ENCODE data around the gene PRPSAP2. TPM values are rescaled to one million over a fixed set of nuclear protein-coding genes. Genes with fewer than 3 reads are reported as not detected.

PRPSAP2 gene
- total RNA-seq, 1 experiment from 2014 or later, result 37.8 TPM

DNA sequence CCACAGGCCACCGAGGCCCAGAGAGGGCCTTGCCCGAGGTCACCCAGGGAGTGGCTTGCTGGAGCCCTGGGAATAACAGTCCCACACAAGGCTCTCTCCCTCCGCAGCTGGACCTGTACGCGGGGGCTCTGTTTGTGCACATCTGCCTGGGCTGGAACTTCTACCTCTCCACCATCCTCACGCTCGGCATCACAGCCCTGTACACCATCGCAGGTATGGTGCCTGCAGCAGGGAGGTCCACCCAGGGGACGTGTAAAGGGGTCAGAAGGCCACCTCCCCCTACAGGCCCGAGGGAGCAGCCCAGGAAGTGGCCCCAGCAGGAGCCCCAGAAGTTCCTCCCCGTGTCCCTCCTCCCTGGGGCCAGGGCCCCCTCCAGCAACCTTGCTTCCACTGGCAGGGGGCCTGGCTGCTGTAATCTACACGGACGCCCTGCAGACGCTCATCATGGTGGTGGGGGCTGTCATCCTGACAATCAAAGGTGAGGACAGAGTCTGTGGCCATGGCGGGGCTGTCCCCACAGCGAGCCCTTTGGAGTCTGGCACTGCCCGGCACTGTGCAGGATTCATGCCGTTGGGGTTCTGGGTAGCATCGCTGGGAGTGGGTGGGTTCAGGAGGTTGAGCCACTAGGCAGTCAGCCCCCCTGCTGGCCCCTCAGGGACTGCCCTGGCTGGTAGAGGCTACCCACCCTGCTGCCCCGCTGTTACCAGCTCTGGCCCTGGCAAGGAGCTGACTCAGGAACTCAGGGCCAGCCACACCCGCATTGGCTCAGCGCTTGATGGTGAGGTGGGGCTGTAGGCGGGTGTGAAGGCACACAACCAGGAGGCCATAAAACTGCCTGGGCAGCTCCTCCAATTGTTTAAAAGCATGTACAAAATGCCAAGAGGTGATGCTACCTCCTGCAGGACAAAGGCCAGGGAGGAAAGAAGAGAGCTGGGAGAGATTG lies 111.3 kb downstream of the PRPSAP2 start:
- no peaks in the 10 kb centered on the region for H3K9me2 ChIP-seq (ENCODE audit: insufficient read depth)
- peak overlapping the region; percentile 35 for H3K27ac ChIP-seq (ENCODE audit: low read depth, low read length)
- H3K9me3 ChIP-seq (ENCODE audit: control insufficient read depth in 1 of 2, insufficient read depth in 1 of 2, low read depth in 1 of 2, low read length in 2 of 2), result no peaks in the 10 kb centered on the region
- no peaks in the 10 kb centered on the region for H4K20me1 ChIP-seq (ENCODE audit: insufficient read depth)
- ChIA-PET CTCF (interaction anchor here (1.5 kb wide), 1 partner anchor 8 kb away, joined by 22 read pairs; no protein-coding TSS in a partner anchor), RAD21 (ENCODE audit: low non-redundant PET in 1 of 2, low total read pairs in 2 of 2, uncharacterized antibody in 2 of 2, unreplicated experiment in 2 of 2) (no interaction called here), POLR2A (no interaction called here)
- TSS peak; percentile 11 for BruUV-seq (replicated peaks)
- intact Hi-C loops (cut with micrococcal nuclease), result no loop called here
- H3K9ac ChIP-seq (ENCODE audit: low read length), result no peak overlapping the region; the same call in 1 of the 2 replicates
- TF ChIP-seq, protein P1, sequence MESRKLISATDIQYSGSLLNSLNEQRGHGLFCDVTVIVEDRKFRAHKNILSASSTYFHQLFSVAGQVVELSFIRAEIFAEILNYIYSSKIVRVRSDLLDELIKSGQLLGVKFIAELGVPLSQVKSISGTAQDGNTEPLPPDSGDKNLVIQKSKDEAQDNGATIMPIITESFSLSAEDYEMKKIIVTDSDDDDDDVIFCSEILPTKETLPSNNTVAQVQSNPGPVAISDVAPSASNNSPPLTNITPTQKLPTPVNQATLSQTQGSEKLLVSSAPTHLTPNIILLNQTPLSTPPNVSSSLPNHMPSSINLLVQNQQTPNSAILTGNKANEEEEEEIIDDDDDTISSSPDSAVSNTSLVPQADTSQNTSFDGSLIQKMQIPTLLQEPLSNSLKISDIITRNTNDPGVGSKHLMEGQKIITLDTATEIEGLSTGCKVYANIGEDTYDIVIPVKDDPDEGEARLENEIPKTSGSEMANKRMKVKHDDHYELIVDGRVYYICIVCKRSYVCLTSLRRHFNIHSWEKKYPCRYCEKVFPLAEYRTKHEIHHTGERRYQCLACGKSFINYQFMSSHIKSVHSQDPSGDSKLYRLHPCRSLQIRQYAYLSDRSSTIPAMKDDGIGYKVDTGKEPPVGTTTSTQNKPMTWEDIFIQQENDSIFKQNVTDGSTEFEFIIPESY (IDR thresholded peaks at IDR 0.05; ENCODE audit: extremely low read depth, insufficient replicate concordance, low read length), result no peak
- TF ChIP-seq EZH2 (IDR thresholded peaks at IDR 0.05) (no peak), POLR2AphosphoS5 (IDR thresholded peaks at IDR 0.05; ENCODE audit: low read depth, low read length) (no peak), CBX3 (IDR thresholded peaks at IDR 0.05; ENCODE audit: low read depth) (no peak), TCF7L2 (IDR thresholded peaks at IDR 0.05; ENCODE audit: borderline replicate concordance, extremely low read depth, insufficient read depth, insufficient read length) (no peak), ELF1 (IDR thresholded peaks at IDR 0.05; ENCODE audit: borderline replicate concordance, low read depth) (no peak)
- H3K27me3 ChIP-seq (ENCODE audit: insufficient read depth, low read length), result no peaks in the 10 kb centered on the region
- ATAC-seq (peak; percentile 81), DNase-seq (ENCODE audit: low read depth, low spot score) (no peak)
- H3K4me3 ChIP-seq (replicated peaks in 1 of 2; ENCODE audit: low read depth in 1 of 2, low read length in 2 of 2), result no peak overlapping the region
- H3K4me2 ChIP-seq (ENCODE audit: low read length), result peak overlapping the region; percentile 47
- peaks cover 12 to 19% of the 10 kb centered on the region in 2 experiments; a peak in 3 of 4 replicates for H3K36me3 ChIP-seq (ENCODE audit: control insufficient read depth in 1 of 2, insufficient read depth in 2 of 2, low read length in 2 of 2)
- peaks cover 6% of the 10 kb centered on the region; the same call in 1 of the 2 replicates for H3K79me2 ChIP-seq (ENCODE audit: insufficient read depth, low read length)
- no peak overlapping the region for H2AFZ ChIP-seq (ENCODE audit: low read depth, low read length, poor library complexity, severe bottlenecking)
- peaks cover 21 to 41% of the 10 kb centered on the region in 2 experiments for H3K4me1 ChIP-seq (ENCODE audit: control insufficient read depth in 1 of 2, insufficient read depth in 2 of 2, low read length in 2 of 2)

All from HCT116 (cell line).